ENCODE data around the gene LAPTM5.

Gene LAPTM5

DNA sequence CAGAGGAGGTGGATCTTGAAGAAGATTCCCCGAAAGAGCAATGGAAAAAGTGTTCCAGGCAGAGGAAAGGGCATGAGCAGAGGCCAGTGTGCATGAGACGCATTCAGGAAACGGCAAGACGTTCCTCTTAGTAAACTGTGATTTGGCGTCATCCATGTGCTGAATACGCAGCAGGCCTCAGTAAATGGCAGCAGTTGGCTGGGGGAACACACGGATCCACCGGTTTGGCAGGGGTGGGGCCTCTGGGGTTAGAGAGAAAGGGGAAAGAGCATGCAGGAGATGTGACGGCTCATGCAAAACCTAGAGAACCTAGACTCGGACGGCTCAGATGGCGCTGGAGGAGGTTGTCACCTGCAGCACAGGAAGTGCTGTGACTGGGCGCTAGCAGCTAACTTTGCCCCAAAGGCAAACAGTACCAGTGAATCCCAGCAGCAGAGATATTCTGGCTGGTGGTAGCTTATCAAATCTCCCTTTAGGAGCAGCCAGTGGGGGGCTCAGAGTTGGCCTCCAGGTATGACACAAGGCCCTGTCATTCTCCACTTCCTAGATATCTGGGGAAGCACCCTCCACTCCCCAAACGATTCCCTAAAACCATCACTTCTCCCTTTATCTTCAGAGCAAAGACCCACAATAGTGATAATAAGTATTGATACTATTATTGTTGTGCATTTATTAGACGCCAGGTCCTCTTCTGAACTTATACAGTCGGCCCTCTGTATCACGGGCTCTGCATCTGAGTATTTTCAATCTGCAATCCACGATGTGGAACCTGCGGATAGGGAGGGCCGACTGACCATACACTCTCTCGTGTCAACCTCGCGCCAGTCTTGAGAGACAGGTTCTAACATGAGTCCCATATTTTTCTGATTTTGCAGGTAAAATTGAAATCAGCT is 7.6 kb downstream of the LAPTM5 start:
- Histone ChIP-seq H3K36me3 (ENCODE audit: control insufficient read depth in 5 of 5, insufficient read depth in 5 of 5, low read length in 5 of 5) (peaks cover 0 to 5% (median 0%) of the 10 kb centered on the region in 5 donors), H3K4me3 (ENCODE audit: low read depth in 1 of 5, low read length in 5 of 5) (no peak overlapping the region), H3K9me3 (ENCODE audit: control insufficient read depth in 5 of 5, low read length in 5 of 5) (no peaks in the 10 kb centered on the region), H3K9ac (ENCODE audit: low read length in 5 of 5) (no peak overlapping the region), H3K27ac (ENCODE audit: low read depth, low read length) (no peak overlapping the region), H3K27me3 (ENCODE audit: control insufficient read depth in 5 of 5, insufficient read depth in 4 of 5, low read length in 5 of 5) (peaks cover 0 to 6% (median 0%) of the 10 kb centered on the region in 5 donors), H3K4me1 (ENCODE audit: control insufficient read depth in 5 of 5, insufficient read depth in 5 of 5, low read length in 5 of 5) (peaks cover 0 to 91% (median 50%) of the 10 kb centered on the region in 5 donors)

DNA sequence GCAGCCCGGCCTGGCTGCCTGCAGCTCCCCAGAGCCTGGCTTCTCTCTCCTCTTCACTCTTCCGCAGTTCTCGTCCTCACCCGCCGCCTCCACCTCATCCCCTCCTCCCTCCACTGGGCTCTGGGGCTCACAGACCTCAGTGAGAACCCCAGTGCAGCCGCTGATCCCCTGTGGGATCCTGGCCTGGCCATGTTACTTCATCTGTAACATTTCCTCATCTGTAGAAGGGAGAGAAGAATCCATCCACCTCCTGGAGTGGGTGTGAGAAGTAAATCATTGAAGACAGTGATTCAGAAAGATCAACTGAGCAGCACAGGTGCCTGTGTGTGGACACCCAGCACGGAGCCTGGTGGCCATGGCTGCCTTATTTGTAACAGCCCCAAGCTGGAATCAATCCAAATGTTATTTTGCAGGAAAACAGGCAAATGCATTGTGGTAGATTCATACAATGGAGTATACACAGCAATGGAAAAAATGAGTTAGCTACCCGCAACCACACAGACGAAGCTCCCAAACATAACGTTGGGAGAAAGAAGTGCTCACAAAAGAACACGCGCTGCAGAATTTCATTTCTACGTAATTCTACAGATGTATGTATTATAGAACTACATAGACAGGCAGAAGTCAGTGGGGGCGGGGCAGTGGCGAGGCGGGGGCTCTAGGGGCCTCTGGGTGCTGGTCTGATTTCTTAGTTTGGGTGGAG is 8.7 kb downstream of the LAPTM5 start:
- peaks cover 0 to 5% (median 0%) of the 10 kb centered on the region in 5 donors for H3K36me3 ChIP-seq (ENCODE audit: control insufficient read depth in 5 of 5, insufficient read depth in 5 of 5, low read length in 5 of 5)
- no peak overlapping the region for H3K27ac ChIP-seq (ENCODE audit: low read depth, low read length)
- peaks cover 0 to 87% (median 46%) of the 10 kb centered on the region in 5 donors for H3K4me1 ChIP-seq (ENCODE audit: control insufficient read depth in 5 of 5, insufficient read depth in 5 of 5, low read length in 5 of 5)
- H3K27me3 ChIP-seq (ENCODE audit: control insufficient read depth in 5 of 5, insufficient read depth in 4 of 5, low read length in 5 of 5): peaks cover 0 to 6% (median 0%) of the 10 kb centered on the region in 5 donors
- H3K4me3 ChIP-seq (ENCODE audit: low read depth in 1 of 5, low read length in 5 of 5): no peak overlapping the region
- H3K9me3 ChIP-seq (ENCODE audit: control insufficient read depth in 5 of 5, low read length in 5 of 5): no peaks in the 10 kb centered on the region
- H3K9ac ChIP-seq (ENCODE audit: low read length in 5 of 5): no peak overlapping the region

DNA sequence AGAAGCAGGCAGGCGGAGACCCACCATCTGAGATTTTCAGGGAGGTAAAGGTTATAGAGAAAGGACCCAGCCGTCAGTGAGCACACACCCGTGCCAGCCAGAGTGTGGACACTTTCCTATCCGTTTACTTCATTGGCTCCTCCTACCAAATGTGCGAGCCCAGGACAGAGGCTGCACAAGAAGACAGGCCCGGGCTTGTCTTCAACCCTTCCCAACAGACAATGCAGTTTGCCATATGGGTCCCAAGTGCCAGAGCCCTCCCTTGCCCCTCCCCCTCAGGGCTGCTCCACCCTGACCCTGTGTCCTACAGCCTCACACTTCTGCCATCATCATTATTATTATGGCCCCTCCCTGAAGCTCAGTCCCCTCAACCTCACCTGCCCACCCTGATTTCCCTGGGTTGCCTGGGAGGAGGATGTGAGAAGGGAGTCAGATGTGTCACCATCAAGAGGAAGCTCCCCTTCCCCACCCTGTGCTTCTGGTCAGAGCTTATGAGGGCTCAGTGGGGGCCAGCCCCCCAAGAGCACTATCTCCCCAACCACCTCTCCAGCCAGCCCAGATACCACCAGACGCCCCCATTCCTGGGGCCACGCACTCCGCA is 9.4 kb downstream of the LAPTM5 start:
- Histone ChIP-seq H3K27me3 (ENCODE audit: control insufficient read depth in 5 of 5, insufficient read depth in 4 of 5, low read length in 5 of 5) (peaks cover 0 to 6% (median 0%) of the 10 kb centered on the region in 5 donors), H3K4me1 (ENCODE audit: control insufficient read depth in 5 of 5, insufficient read depth in 5 of 5, low read length in 5 of 5) (peaks cover 0 to 87% (median 49%) of the 10 kb centered on the region in 5 donors), H3K9me3 (ENCODE audit: control insufficient read depth in 5 of 5, low read length in 5 of 5) (no peaks in the 10 kb centered on the region), H3K4me3 (ENCODE audit: low read depth in 1 of 5, low read length in 5 of 5) (no peak overlapping the region), H3K27ac (ENCODE audit: low read depth, low read length) (no peak overlapping the region), H3K9ac (ENCODE audit: low read length in 5 of 5) (no peak overlapping the region), H3K36me3 (ENCODE audit: control insufficient read depth in 5 of 5, insufficient read depth in 5 of 5, low read length in 5 of 5) (peaks cover 0 to 5% (median 0%) of the 10 kb centered on the region in 5 donors)

DNA sequence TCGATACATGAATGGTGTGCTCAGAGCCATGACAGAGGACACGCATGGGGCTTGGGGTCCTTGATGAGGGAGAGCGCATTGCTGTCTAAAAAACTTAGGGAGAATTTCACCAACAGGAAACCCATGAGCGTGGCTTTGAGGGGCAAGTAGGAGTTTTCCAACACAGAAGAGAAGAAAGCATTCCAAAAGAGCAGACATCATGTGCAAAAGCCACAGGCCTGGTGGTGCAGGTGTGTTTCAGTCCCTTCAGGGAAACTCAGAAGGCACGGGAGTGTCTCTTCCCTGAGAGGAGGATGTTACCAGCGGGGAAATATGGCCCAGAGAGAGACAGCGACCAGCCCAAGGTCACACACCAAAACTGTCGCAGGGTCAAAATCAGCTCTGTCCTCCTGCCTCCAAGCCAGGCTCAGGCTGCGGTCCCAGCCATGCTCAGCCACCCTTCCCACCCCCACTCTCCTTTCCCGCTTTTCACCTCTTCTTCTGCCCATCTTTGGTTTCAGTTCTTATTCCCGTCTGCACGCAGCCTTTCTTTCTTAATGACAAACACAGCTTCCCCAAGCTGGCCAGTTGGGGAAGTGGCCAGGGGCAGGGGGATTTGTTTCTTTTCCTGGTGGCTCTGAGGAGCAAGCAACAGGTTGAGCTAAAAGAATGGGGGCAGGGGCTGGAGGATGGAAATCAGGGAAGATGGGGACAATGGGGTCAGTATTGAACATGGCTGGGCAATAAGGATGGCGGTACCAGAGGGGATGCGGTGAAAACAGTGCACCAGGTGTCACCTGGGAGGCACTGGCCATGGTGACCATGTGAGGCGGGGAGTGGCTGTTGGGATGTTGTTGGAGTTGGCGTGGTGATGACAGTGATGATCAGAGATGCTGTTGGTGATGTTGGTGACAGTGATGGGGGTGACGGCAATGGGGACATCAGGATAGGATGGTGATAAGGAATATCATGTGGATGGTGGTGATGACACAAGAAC is 10.3 kb downstream of the LAPTM5 start:
- peaks cover 0 to 87% (median 49%) of the 10 kb centered on the region in 5 donors for H3K4me1 ChIP-seq (ENCODE audit: control insufficient read depth in 5 of 5, insufficient read depth in 5 of 5, low read length in 5 of 5)
- peaks cover 0 to 6% (median 0%) of the 10 kb centered on the region in 5 donors for H3K36me3 ChIP-seq (ENCODE audit: control insufficient read depth in 5 of 5, insufficient read depth in 5 of 5, low read length in 5 of 5)
- H3K4me3 ChIP-seq (ENCODE audit: low read depth in 1 of 5, low read length in 5 of 5): no peak overlapping the region
- H3K27me3 ChIP-seq (ENCODE audit: control insufficient read depth in 5 of 5, insufficient read depth in 4 of 5, low read length in 5 of 5): peaks cover 0 to 6% (median 0%) of the 10 kb centered on the region in 5 donors
- H3K9ac ChIP-seq (ENCODE audit: low read length in 5 of 5): peak overlapping the region in 1 of 5 donors; percentile 37
- no peaks in the 10 kb centered on the region for H3K9me3 ChIP-seq (ENCODE audit: control insufficient read depth in 5 of 5, low read length in 5 of 5)
- no peak overlapping the region for H3K27ac ChIP-seq (ENCODE audit: low read depth, low read length)

DNA sequence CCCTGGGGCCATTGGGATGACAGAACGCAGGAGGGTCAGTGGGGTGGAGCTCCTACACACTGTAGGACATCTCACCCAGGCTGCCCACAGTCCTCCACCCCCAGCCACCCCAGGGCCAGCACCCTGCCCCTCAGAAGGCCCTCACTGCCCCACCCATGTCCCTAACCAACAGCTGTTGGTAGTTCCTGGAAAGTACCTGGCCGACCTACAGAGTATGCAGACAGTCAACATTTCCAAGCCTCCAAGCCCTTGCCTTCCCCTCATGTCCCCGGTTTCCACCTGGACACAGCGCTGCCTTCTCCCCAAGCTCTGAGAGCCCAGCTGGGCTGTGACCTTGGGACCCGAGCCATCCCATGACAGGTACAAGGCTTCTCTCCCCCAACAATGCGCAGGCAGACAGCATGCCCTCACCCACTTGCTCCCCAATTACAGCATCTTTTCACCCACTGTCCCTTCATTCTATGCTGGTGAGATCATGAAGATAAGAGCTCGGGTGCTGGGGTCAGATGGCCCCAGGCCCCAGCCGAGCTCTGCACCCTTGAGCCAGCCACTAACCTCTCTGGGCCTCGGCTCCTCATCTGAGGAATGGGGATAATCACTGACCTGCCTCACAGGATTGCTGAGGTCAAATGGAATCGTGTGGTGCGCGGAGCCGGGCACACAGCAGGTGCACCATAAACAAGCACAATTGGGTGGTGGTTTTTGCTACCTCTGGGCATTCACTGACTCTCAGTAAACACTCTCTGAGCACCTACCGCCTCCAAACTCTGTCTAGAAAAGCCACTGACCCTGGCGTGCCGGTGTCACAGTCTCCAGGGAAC is 11.2 kb downstream of the LAPTM5 start:
- peaks cover 0 to 15% (median 8%) of the 10 kb centered on the region in 5 donors for H3K36me3 ChIP-seq (ENCODE audit: control insufficient read depth in 5 of 5, insufficient read depth in 5 of 5, low read length in 5 of 5)
- H3K27me3 ChIP-seq (ENCODE audit: control insufficient read depth in 5 of 5, insufficient read depth in 4 of 5, low read length in 5 of 5): peaks cover 0 to 6% (median 0%) of the 10 kb centered on the region in 5 donors
- H3K27ac ChIP-seq (ENCODE audit: low read depth, low read length): no peak overlapping the region
- H3K4me1 ChIP-seq (ENCODE audit: control insufficient read depth in 5 of 5, insufficient read depth in 5 of 5, low read length in 5 of 5): peaks cover 0 to 87% (median 49%) of the 10 kb centered on the region in 5 donors
- H3K4me3 ChIP-seq (ENCODE audit: low read depth in 1 of 5, low read length in 5 of 5): no peak overlapping the region
- H3K9ac ChIP-seq (ENCODE audit: low read length in 5 of 5): no peak overlapping the region
- H3K9me3 ChIP-seq (ENCODE audit: control insufficient read depth in 5 of 5, low read length in 5 of 5): no peaks in the 10 kb centered on the region

DNA sequence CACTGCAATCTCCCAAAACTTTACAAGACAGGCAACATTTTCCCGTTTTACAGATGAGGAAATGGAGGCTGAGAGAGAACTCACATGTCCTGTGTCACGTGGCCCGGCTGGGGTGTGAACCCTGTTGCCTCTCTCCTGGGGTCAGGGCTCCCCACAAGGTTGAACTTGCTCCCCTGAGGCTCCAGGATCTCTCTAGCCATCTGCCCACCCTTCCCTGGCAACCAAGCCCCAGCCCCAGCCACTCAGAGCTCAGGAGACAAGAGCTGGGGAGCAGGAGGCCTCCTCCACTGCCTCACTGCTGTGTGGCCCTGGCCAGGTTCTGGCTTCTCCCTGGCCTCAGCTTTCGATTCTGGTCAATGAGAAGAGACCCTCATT is 11.8 kb downstream of the LAPTM5 start:
- Histone ChIP-seq H3K9ac (ENCODE audit: low read length in 5 of 5) (peak overlapping the region in 1 of 5 donors; percentile 31), H3K9me3 (ENCODE audit: control insufficient read depth in 5 of 5, low read length in 5 of 5) (no peaks in the 10 kb centered on the region), H3K4me1 (ENCODE audit: control insufficient read depth in 5 of 5, insufficient read depth in 5 of 5, low read length in 5 of 5) (peaks cover 0 to 85% (median 43%) of the 10 kb centered on the region in 5 donors), H3K27me3 (ENCODE audit: control insufficient read depth in 5 of 5, insufficient read depth in 4 of 5, low read length in 5 of 5) (peaks cover 0 to 5% (median 0%) of the 10 kb centered on the region in 5 donors), H3K4me3 (ENCODE audit: low read depth in 1 of 5, low read length in 5 of 5) (no peak overlapping the region), H3K27ac (ENCODE audit: low read depth, low read length) (no peak overlapping the region), H3K36me3 (ENCODE audit: control insufficient read depth in 5 of 5, insufficient read depth in 5 of 5, low read length in 5 of 5) (peaks cover 0 to 20% (median 11%) of the 10 kb centered on the region in 5 donors)

DNA sequence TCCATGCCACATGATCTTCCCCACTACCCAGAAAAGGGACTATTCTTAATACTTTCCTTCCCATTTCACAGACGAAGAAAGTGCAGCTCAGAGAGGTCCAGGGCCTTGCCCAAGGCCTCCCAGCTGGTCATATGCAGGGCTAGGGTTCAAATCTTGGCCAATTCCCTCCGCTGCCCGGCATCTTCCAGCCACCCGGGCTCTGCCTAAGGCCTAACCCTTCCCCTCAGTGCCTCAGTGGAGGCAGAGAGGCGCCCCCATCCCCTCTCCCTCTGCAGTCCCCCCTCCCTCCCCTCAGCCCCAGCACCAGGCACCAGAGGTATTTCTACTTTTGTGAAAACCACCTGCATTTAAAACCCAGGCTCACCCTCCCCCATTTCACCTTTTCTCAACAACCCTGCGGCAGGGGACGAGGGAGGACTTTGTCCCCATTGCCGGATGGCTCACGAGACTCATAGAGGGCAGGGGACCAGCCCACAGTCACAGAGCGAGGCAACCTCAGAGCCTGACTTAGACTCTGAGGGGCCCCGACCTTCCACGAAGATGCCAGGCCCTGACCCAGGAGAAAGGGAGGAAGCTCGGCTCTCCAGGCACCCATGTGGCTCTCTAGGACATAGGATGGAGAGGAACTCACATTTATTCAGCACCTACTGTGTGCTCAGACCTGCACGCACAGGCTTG is 12.3 kb downstream of the LAPTM5 start:
- Histone ChIP-seq H3K4me1 (ENCODE audit: control insufficient read depth in 5 of 5, insufficient read depth in 5 of 5, low read length in 5 of 5) (peaks cover 0 to 80% (median 38%) of the 10 kb centered on the region in 5 donors), H3K9ac (ENCODE audit: low read length in 5 of 5) (peak overlapping the region in 1 of 5 donors; percentile 31), H3K27me3 (ENCODE audit: control insufficient read depth in 5 of 5, insufficient read depth in 4 of 5, low read length in 5 of 5) (peaks cover 0 to 3% (median 0%) of the 10 kb centered on the region in 5 donors), H3K27ac (ENCODE audit: low read depth, low read length) (no peak overlapping the region), H3K36me3 (ENCODE audit: control insufficient read depth in 5 of 5, insufficient read depth in 5 of 5, low read length in 5 of 5) (peaks cover 0 to 25% (median 11%) of the 10 kb centered on the region in 5 donors), H3K4me3 (ENCODE audit: low read depth in 1 of 5, low read length in 5 of 5) (no peak overlapping the region), H3K9me3 (ENCODE audit: control insufficient read depth in 5 of 5, low read length in 5 of 5) (no peaks in the 10 kb centered on the region)

DNA sequence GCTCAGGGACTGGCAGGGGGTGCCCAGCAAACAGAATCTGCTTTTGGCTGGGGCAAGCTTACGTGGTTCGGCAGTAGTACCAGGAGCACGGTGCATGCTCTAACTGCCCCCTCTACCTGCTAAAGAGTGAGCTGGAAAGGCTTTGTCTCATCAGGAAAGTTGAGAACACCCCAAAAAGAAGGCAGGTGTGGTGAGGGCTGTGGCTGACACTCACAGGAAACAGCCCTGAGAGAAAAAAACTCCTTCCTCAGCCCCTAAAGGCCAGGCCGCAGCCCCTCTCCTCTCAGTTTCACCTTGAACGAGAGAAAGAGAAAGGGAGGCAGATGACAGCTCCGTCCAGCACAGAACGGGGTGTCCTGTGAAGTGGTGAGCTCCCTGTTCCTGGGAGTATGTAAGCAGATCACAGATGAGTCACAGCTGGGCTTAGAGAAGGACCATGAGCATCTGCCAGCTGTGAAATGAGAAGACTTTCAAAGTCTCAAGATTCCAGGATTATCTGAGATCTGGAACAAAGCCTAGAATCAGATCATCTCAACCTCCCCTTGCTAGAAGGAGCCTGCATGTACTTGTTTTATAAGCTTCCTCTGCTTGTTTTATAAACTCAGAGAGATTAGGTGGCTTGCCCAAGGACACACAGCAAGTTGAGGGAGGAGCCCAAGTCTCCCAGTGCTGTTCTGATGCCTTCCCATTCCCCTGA is 13.4 kb downstream of the LAPTM5 start:
- no peaks in the 10 kb centered on the region for H3K9me3 ChIP-seq (ENCODE audit: control insufficient read depth in 5 of 5, low read length in 5 of 5)
- no peak overlapping the region for H3K4me3 ChIP-seq (ENCODE audit: low read depth in 1 of 5, low read length in 5 of 5)
- no peak overlapping the region for H3K27ac ChIP-seq (ENCODE audit: low read depth, low read length)
- H3K27me3 ChIP-seq (ENCODE audit: control insufficient read depth in 5 of 5, insufficient read depth in 4 of 5, low read length in 5 of 5): peaks cover 0 to 5% (median 2%) of the 10 kb centered on the region in 5 donors
- H3K4me1 ChIP-seq (ENCODE audit: control insufficient read depth in 5 of 5, insufficient read depth in 5 of 5, low read length in 5 of 5): peaks cover 0 to 69% (median 27%) of the 10 kb centered on the region in 5 donors
- no peak overlapping the region for H3K9ac ChIP-seq (ENCODE audit: low read length in 5 of 5)
- peaks cover 0 to 34% (median 15%) of the 10 kb centered on the region in 5 donors for H3K36me3 ChIP-seq (ENCODE audit: control insufficient read depth in 5 of 5, insufficient read depth in 5 of 5, low read length in 5 of 5)

Data from subcutaneous abdominal adipose tissue (tissue), 5 donors.